ENCODE results near the gene TMEM120A. TPM values are rescaled to one million over a fixed set of nuclear protein-coding genes. Genes with fewer than 3 reads are reported as not detected.
"Not testable (repeated sequence)": the region's sequence is repeated elsewhere in the genome, so short reads cannot be mapped to it uniquely, and the experiment has no call there.

TMEM120A gene
- total and polyA plus RNA-seq, 2 donors, result 17.8 to 90.2 TPM

DNA sequence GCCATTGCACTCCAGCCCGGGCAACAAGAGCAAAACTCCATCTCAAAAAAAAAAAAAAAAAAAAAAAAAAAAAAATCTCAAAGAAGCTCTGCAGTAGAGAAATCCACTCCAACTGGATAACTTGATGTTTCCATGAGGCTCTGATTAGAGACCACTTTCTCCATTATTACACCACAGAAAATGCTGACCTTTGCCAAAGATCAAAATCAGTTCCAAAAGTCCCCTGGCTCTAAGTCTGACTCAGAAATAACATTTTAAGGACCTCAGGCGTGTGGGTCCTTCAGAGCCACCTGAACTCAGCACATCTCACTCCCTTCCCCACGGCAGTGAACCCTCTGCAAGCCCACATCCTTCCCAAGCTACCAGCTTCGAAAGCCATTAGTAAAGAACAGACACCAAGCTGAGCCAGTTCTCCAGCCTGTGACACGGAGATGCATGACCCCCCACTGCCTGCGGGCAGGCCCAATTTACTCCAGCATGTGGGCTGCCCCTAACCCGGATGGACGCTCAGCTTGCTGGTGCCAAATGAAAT lies 13.8 kb upstream of the TMEM120A start:
- no peak overlapping the region for H3K4me3 ChIP-seq (ENCODE audit: low read depth, low read length)
- DNase-seq (ENCODE audit: extremely low spot score), result no peak
- no peaks in the 10 kb centered on the region for H3K4me1 ChIP-seq (ENCODE audit: insufficient read depth)
- H3K27ac ChIP-seq (ENCODE audit: low read depth), result no peak overlapping the region
- 74% methylated on average over 8 of the region's 8 CpGs for WGBS
- H3K36me3 ChIP-seq (ENCODE audit: insufficient read depth), result peaks cover 2% of the 10 kb centered on the region

DNA sequence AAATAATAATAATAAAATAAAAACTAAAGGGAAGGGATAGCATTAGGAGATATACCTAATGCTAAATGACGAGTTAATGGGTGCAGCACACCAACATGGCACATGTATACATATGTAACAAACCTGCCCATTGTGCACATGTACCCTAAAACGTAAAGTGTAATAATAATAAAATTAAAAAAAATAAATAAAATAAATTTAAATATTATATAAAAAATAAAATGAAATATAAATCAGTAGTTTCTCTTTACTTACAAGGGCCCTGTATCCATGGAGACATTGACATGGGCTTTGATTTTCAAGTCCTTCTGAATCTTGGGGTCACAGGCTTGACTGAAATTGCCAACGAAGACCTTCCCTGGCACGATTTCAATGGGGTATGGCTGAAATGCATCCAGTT lies 10.6 kb upstream of the TMEM120A start:
- DNase-seq (ENCODE audit: extremely low spot score); H3K36me3 ChIP-seq (ENCODE audit: insufficient read depth); H3K27ac ChIP-seq (ENCODE audit: low read depth); H3K4me1 ChIP-seq (ENCODE audit: insufficient read depth); H3K4me3 ChIP-seq (ENCODE audit: low read depth, low read length): not testable (repeated sequence)
- WGBS, result 81% methylated on average over 4 of the region's 4 CpGs

DNA sequence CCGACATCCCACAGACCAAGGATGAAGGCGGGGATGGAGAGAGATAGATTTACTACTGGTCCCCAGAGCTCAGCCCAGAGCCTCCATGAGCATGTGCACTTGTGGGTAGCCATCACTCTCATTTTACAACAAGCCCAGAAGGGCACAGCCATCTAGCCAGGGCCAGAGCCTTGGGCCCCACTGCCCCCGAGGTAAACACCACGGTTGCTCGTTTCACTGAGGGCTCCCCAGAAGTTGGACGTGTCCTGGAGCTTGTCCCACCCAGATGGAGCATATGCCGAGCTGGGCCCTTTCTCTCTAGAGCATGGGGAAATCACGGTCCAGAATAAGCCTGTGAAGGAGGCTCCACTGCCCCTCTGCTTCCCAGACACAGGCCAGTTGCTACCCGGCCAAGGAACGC lies 9.0 kb upstream of the TMEM120A start:
- Histone ChIP-seq H3K4me1 (ENCODE audit: insufficient read depth) (no peaks in the 10 kb centered on the region), H3K4me3 (ENCODE audit: low read depth, low read length) (no peak overlapping the region), H3K27ac (ENCODE audit: low read depth) (no peak overlapping the region), H3K36me3 (ENCODE audit: insufficient read depth) (peaks cover 2% of the 10 kb centered on the region)
- DNase-seq (ENCODE audit: extremely low spot score), result no peak
- WGBS, result 95% methylated on average over 10 of the region's 10 CpGs

DNA sequence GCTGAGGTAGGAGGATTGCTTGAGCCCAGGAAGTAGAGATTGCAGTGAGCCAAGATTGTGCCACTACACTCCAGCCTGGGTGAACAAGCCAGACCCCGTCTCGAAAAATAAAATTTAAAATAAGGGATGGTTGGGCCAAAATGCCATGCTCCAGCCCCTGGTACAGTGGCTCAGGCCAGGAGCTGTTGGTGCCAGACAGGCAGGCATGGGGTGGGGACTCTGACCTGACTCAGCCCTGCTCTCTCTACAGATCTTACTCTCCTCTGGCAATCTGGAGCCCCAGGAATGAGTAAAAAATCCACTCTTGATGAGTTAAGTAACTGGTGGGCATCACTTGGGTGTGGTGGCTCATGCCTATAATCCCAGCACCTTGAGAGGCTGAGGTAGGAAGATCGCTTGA lies 8.4 kb upstream of the TMEM120A start:
- WGBS, result 96% methylated on average over 3 of the region's 3 CpGs
- DNase-seq (ENCODE audit: extremely low spot score), result no peak
- Histone ChIP-seq H3K4me3 (ENCODE audit: low read depth, low read length) (no peak overlapping the region), H3K4me1 (ENCODE audit: insufficient read depth) (no peaks in the 10 kb centered on the region), H3K27ac (ENCODE audit: low read depth) (no peak overlapping the region), H3K36me3 (ENCODE audit: insufficient read depth) (peaks cover 2% of the 10 kb centered on the region)

DNA sequence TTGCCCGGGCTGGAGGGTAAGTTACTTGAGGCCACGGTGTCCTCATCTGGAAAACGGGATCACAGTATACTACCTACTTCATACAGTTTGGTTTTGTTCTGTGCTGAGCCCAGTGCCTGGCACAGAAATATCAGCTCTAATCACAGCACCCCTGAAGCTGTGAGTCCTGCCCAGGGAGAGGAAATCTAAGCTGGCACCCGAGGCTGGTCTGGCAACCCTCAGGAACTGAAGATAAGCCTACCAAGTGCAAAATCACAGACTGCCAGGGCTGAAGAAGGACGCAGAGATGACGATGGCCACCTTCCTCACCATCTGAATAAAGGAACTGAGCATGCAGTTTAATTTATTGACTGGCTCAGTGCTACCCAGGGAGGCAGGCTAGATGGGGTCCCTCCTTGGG lies 7.7 kb upstream of the TMEM120A start:
- 94% methylated on average over 6 of the region's 6 CpGs for WGBS
- H3K27ac ChIP-seq (ENCODE audit: low read depth), result no peak overlapping the region
- DNase-seq (ENCODE audit: extremely low spot score), result no peak
- H3K36me3 ChIP-seq (ENCODE audit: insufficient read depth), result peaks cover 2% of the 10 kb centered on the region
- H3K4me1 ChIP-seq (ENCODE audit: insufficient read depth), result no peaks in the 10 kb centered on the region
- H3K4me3 ChIP-seq (ENCODE audit: low read depth, low read length), result no peak overlapping the region

DNA sequence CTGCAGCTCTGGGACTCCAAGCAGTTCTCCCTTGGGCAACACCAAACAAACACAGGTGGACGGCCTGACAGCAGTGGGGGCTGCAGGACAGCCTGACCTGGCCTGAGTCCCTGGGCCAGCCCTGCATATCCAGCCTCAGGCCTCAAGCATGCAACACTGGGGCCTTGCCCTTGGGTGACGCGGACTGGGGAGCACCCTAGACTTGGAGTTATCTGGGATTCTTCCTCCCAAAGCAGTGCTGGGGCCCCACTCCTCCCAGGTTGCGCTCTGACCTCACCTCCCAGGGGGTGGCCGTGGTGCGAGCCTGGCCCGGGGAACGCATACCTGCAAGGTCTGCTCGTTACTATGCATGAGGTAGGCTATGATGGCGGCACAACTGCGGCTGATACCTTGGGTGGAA lies 6.2 kb upstream of the TMEM120A start:
- 95% methylated on average over 11 of the region's 11 CpGs for WGBS
- no peak for DNase-seq (ENCODE audit: extremely low spot score)
- H3K4me3 ChIP-seq (ENCODE audit: low read depth, low read length), result no peak overlapping the region
- H3K4me1 ChIP-seq (ENCODE audit: insufficient read depth), result no peaks in the 10 kb centered on the region
- peaks cover 2% of the 10 kb centered on the region for H3K36me3 ChIP-seq (ENCODE audit: insufficient read depth)
- no peak overlapping the region for H3K27ac ChIP-seq (ENCODE audit: low read depth)

DNA sequence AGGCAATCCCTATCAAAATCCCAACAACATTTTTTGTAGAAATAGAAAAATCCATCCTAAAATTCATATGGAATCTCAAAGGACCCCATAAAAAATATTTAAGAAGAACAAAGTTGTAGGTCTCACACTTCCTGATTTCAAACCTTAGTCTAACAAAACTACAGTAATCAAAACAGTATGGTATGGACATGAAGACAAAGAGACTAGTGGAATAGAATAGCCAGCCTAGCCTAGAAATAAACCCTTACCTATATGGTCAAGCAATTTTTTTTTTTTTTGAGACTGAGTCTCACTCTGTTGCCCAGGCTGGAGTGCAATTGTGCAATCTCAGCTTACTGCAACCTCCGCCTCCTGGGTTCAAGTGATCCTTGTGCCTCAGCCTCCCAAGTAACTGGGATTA lies 3.6 kb upstream of the TMEM120A start:
- no peaks in the 10 kb centered on the region for H3K4me1 ChIP-seq (ENCODE audit: insufficient read depth)
- no peak overlapping the region for H3K4me3 ChIP-seq (ENCODE audit: low read depth, low read length)
- no peaks in the 10 kb centered on the region for H3K36me3 ChIP-seq (ENCODE audit: insufficient read depth)
- 100% methylated on average over 1 of the region's 1 CpG for WGBS
- no peak overlapping the region for H3K27ac ChIP-seq (ENCODE audit: low read depth)
- no peak for DNase-seq (ENCODE audit: extremely low spot score)

DNA sequence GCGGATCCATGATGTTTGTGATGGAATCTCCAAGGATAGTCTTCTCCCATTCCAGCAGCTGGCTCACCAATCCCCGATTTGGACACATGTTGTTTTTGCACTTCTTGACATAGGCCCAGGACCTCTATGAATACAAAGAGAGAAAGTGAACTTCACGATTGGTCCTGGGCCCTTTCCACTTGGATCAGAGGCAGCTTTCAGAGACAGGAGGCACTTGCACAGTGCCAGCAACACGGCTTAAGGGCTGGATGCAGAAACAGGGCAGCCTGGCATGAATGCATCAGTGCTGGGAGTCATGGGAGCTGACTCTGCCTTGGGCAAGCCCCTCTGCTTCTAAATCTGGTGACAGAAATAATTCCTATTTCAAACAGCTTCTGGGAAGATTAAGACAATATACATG lies 2.1 kb upstream of the TMEM120A start:
- Histone ChIP-seq H3K27ac (ENCODE audit: low read depth) (no peak overlapping the region), H3K4me3 (ENCODE audit: low read depth, low read length) (no peak overlapping the region), H3K4me1 (ENCODE audit: insufficient read depth) (no peaks in the 10 kb centered on the region), H3K36me3 (ENCODE audit: insufficient read depth) (peaks cover 2% of the 10 kb centered on the region)
- DNase-seq (ENCODE audit: extremely low spot score), result no peak
- WGBS, result 81% methylated on average over 4 of the region's 4 CpGs

DNA sequence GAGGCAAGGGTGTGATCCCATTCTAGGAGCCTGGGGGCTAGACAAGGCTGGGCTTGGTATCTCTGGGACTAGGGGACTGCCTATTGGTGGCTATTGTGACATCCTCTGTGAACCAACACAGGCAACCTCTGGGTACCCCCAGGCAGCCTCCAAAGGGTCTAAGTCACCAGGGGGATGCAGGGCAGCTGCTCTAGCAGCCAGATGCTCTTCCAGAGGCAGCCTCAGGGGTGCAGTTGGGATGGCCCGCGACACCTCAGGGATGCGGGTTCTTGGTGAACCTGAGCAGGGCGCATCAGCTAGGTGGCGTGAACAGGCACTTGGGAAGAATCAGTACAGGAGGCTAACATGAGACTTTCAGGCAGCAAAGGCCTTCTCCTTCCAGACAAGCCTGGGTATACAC lies 1.6 kb upstream of the TMEM120A start:
- no peak for DNase-seq (ENCODE audit: extremely low spot score)
- H3K4me1 ChIP-seq (ENCODE audit: insufficient read depth), result no peaks in the 10 kb centered on the region
- H3K27ac ChIP-seq (ENCODE audit: low read depth), result no peak overlapping the region
- WGBS, result 97% methylated on average over 5 of the region's 5 CpGs
- no peak overlapping the region for H3K4me3 ChIP-seq (ENCODE audit: low read depth, low read length)
- H3K36me3 ChIP-seq (ENCODE audit: insufficient read depth), result peaks cover 2% of the 10 kb centered on the region

DNA sequence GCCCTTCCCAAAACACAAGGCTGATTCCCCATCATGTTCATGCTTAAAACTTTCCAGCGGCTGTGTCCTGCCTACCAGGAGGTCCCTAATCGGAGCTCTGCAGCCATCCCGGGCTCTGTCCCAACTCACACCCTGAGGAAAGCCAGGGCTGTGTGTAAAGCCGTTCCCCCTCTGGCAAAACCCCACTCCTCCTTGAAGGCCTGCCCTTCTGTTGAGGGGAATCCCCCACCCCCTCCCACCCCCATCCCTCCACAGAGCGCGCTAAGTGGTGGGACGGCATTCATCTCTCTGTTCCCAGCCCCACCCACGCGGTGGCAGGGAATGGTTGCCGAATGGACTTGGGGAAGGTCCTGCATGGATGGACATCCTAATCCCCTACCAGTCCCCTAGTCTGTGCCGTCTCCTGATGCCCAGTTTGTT lies 667 bp upstream of the TMEM120A start:
- 32% methylated on average over 11 of the region's 11 CpGs for WGBS
- peaks cover 2% of the 10 kb centered on the region for H3K36me3 ChIP-seq (ENCODE audit: insufficient read depth)
- peak overlapping the region; percentile 61 for H3K27ac ChIP-seq (ENCODE audit: low read depth)
- no peak for DNase-seq (ENCODE audit: extremely low spot score)
- H3K4me3 ChIP-seq (ENCODE audit: low read depth, low read length), result peak overlapping the region; percentile 77
- no peaks in the 10 kb centered on the region for H3K4me1 ChIP-seq (ENCODE audit: insufficient read depth)

DNA sequence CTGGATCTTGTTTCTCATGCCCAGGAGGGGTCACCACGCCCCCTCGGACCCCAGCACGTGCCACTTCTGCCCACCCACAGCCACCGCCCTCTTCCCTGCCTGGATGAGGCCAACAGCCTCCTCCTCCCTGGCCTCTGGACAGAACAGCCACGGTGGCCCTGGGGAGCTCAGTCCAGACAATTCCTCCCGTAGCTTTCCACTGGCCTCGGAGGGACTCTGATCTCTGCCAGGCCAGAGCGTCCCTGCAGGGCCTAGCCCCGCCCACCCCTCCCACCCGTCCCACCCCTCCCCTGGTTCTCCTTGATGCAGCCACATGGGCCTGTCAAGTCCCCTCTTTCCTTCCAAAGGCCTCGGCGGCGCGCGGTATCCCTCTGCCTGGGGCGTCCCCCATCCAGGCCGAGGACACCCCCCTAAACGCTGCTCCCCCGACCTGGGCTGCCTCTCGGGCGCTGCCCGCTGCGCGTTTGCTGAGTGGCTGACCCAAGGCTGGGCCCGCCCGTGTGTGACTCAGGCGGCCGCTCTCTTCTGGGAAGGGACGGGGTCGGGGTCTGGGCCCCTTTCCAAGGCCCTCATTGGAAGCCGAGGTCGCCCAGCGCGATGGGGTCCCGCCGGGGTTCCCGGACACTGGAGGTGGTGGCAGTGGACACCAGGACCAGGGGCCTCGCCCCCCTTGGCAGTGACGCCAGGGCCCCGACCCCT lies 557 bp downstream of the TMEM120A start:
- 2% methylated on average over 40 of the region's 40 CpGs for WGBS
- no peaks in the 10 kb centered on the region for H3K4me1 ChIP-seq (ENCODE audit: insufficient read depth)
- DNase-seq (ENCODE audit: extremely low spot score), result no peak

DNA sequence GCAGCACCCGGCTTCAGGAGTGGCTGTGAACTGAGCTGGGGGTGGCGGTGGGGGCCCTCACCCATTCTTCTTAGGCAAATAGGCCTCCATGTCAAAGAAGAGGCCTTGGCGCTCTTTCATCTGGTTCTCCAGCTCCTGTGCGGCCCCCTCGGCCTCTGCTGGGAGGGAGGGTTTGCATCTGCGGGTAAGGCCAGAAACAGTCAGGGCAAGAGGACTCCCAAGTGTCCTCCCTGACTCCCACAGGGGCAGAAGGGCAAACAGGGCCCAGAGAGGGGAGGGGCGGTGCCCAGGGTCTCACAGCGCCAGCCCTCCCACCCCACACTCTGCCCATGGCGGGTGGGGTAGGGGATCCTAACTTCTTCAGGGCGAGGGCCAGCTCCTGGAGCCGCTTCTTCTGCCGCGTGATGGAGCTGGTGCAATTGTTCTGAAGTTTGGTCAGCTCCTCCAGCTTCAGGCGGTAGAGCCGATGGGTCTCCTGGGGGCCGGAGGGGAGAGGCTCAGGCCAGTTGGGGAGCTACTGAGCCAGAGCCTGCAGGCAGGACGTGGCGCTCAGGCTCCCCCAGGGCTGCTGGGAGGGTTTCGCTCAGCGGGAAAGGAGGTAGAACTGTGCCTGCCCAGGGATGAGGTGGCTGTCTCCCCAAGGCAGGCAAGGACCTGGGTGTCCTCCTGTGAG lies 2.2 kb downstream of the TMEM120A start:
- Histone ChIP-seq H3K27ac (ENCODE audit: low read depth) (no peak overlapping the region), H3K36me3 (ENCODE audit: insufficient read depth) (peaks cover 2% of the 10 kb centered on the region), H3K4me1 (ENCODE audit: insufficient read depth) (no peaks in the 10 kb centered on the region), H3K4me3 (ENCODE audit: low read depth, low read length) (no peak overlapping the region)
- DNase-seq (ENCODE audit: extremely low spot score), result no peak
- 91% methylated on average over 20 of the region's 20 CpGs for WGBS

More for the DNA sequence above, 557 bp downstream of the TMEM120A start:
- Histone ChIP-seq H3K27ac (ENCODE audit: low read depth) (peak overlapping the region; percentile 85), H3K36me3 (ENCODE audit: insufficient read depth) (peaks cover 2% of the 10 kb centered on the region), H3K4me3 (ENCODE audit: low read depth, low read length) (peak overlapping the region; percentile 77)

DNA sequence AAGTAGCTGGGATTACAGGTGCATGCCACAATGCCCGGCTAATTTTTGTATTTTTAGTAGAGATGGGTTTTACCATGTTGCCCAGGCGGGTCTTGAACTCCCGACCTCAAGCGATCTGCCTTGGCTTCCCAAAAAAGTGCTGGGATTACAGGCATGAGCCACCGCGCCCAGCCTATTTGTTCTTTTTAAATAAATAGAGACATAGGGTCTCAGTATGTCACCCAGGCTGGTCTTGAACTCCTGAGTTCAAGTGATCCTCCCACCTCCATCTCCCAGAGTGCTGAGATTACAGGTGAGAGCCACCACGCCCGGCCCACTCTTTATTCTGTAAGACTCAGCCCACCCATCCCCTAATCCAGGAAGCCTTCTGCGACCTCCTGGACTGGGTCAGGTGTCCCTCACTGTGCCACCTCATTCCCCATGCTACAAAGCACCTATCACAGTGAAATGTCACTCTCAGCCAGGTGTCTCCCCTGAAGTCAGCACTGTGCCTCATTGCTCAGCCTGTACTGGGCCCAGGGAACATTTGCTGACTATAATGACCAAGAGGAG lies 2.8 kb downstream of the TMEM120A start:
- DNase-seq (ENCODE audit: extremely low spot score), result no peak
- Histone ChIP-seq H3K27ac (ENCODE audit: low read depth) (no peak overlapping the region), H3K4me1 (ENCODE audit: insufficient read depth) (no peaks in the 10 kb centered on the region), H3K36me3 (ENCODE audit: insufficient read depth) (peaks cover 2% of the 10 kb centered on the region), H3K4me3 (ENCODE audit: low read depth, low read length) (no peak overlapping the region)
- 95% methylated on average over 9 of the region's 9 CpGs for WGBS
